ENCODE results near the gene ACKR2. TPM values are rescaled to one million over a fixed set of nuclear protein-coding genes. Genes with fewer than 3 reads are reported as not detected.
A peak's percentile ranks its signal among the peaks of the same experiment; 100 is the strongest.

Gene ACKR2
- total RNA-seq, 1 experiment from 2014 or later = 0.61 TPM

DNA sequence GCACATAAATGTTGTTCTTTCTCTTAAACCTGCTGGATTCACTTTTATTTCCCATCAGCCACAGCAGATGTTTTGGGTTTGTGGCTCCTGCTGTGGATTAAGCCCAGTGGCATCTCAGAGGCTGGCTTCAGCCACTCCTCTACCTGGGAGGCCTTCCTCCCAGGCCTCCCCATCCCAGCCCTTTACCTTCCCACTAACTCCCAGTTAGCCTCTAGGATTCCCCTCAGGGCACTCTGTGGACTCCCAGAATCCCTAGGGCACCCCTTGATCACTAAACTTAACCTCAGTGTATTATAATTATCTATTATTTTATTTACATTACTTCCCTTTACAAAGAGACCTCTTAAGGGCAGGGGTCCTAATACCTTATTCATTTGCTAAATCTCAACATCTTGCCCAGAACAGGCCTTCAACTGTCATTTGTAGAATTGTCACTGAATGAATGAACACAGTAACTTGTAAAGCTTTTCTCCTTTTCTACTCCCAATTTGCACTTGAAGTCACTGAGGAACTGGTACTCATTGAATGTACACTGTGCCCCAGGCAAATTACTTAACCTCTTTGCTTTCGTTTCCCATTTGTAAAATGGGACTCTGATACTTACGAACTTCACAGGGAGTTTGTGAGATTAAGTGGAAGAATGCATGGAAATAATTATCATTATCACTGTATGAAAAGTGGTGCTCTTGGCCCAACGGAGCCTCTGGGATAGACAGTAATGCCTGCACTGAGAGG is 44.5 kb upstream of the ACKR2 start:
- intact Hi-C loops (cut with micrococcal nuclease) = no loop called here
- CTCF ChIA-PET = interaction anchor here (1.2 kb wide), 2 partner anchors 8 to 14 kb away, joined by 3 to 5 read pairs; no protein-coding TSS in a partner anchor
- peaks cover 13% of the 10 kb centered on the region for H3K4me1 Mint-ChIP-seq (ENCODE audit: insufficient read depth, unreplicated experiment)
- TF ChIP-seq, protein P1, sequence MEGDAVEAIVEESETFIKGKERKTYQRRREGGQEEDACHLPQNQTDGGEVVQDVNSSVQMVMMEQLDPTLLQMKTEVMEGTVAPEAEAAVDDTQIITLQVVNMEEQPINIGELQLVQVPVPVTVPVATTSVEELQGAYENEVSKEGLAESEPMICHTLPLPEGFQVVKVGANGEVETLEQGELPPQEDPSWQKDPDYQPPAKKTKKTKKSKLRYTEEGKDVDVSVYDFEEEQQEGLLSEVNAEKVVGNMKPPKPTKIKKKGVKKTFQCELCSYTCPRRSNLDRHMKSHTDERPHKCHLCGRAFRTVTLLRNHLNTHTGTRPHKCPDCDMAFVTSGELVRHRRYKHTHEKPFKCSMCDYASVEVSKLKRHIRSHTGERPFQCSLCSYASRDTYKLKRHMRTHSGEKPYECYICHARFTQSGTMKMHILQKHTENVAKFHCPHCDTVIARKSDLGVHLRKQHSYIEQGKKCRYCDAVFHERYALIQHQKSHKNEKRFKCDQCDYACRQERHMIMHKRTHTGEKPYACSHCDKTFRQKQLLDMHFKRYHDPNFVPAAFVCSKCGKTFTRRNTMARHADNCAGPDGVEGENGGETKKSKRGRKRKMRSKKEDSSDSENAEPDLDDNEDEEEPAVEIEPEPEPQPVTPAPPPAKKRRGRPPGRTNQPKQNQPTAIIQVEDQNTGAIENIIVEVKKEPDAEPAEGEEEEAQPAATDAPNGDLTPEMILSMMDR (IDR thresholded peaks at IDR 0.05; ENCODE audit: unreplicated experiment) = no peak
- H3K27ac Mint-ChIP-seq (ENCODE audit: low read depth, unreplicated experiment) = no peak overlapping the region
- H3K9me3 Mint-ChIP-seq (ENCODE audit: unreplicated experiment) = no peaks in the 10 kb centered on the region
- no peak overlapping the region for H3K4me3 Mint-ChIP-seq (ENCODE audit: unreplicated experiment)
- POLR2A ChIA-PET = interaction anchor here (0.6 to 1.1 kb wide), 2 partner anchors 9 to 15 kb away, joined by 3 to 4 read pairs; no protein-coding TSS in a partner anchor
- no peaks in the 10 kb centered on the region for H3K36me3 Mint-ChIP-seq (ENCODE audit: insufficient read depth, unreplicated experiment)
- no peaks in the 10 kb centered on the region for H3K27me3 Mint-ChIP-seq (ENCODE audit: insufficient read depth, unreplicated experiment)
- BruUV-seq (replicated peaks) = no TSS peak
- DNase-seq (ENCODE audit: unreplicated experiment) = no peak

DNA sequence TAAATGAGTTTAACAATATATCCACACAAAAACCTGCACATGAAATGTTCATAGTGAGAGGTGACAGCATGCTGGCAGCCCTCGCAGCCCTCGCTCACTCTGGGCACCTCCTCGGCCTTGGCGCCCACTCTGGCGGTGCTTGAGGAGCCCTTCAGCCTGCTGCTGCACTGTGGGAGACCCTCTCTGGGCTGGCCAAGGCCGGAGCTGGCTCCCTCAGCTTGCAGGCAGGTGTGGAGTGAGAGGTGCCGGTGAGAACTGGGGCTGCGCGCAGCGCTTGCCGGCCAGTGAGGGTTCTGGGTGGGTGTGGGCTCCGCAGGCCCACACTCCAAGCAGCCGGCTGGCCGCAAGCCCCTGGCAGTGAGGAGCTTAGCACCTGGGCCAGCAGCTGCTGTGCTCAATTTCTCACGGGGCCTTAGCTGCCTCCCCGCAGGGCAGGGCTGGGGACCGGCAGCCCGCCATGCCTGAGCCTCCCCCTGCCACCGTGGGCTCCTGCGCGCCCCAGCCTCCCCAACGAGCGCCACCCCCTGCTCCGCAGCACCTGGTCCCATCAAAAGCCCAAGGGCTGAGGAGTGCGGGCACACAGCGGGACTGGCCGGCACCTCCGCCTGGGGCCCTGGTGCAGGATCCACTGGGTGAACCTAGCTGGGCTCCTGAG is 39.6 kb upstream of the ACKR2 start:
- no peak for DNase-seq (ENCODE audit: unreplicated experiment)
- ChIA-PET POLR2A (interaction anchor here (0.6 to 1.2 kb wide), 3 partner anchors 9 to 11 kb away, joined by 3 read pairs; no protein-coding TSS in a partner anchor), CTCF (interaction anchor here (0.6 to 1.9 kb wide), 3 partner anchors 10 to 53 kb away, joined by 3 to 9 read pairs (median 3); no protein-coding TSS in a partner anchor)
- Mint-ChIP-seq H3K27ac (ENCODE audit: low read depth, unreplicated experiment) (no peak overlapping the region), H3K4me1 (ENCODE audit: insufficient read depth, unreplicated experiment) (no peaks in the 10 kb centered on the region), H3K27me3 (ENCODE audit: insufficient read depth, unreplicated experiment) (no peaks in the 10 kb centered on the region), H3K4me3 (ENCODE audit: unreplicated experiment) (no peak overlapping the region), H3K9me3 (ENCODE audit: unreplicated experiment) (no peaks in the 10 kb centered on the region), H3K36me3 (ENCODE audit: insufficient read depth, unreplicated experiment) (peaks cover 4% of the 10 kb centered on the region)
- no TSS peak for BruUV-seq (replicated peaks)
- TF ChIP-seq, protein P1 (IDR thresholded peaks at IDR 0.05; ENCODE audit: unreplicated experiment) = no peak
- intact Hi-C loops (cut with micrococcal nuclease) = no loop called here

DNA sequence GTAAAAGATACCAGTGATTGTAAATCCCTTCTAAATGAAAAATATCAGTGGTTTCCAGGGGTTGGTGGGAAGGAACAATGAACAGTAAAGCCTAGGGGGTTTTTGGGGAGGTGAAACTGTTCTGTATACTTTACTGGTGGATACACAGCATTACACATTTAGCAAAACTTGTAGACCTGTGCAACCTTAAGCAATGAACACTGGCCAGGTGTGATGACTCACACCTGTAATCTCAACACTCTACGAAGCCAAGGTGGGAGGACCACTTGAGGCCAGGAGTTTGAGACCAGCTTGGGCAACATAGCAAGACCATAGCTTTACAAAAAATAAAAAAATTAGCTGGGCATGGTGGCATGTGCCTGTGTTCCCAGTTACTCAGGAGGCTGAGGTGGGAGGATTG is 38.0 kb upstream of the ACKR2 start:
- intact Hi-C loops (cut with micrococcal nuclease) = no loop called here
- BruUV-seq (replicated peaks) = no TSS peak
- CTCF ChIA-PET = interaction anchor here (0.6 to 1.9 kb wide), 3 partner anchors 8 to 529 kb away, joined by 3 to 9 read pairs (median 3); no protein-coding TSS in a partner anchor
- H3K9me3 Mint-ChIP-seq (ENCODE audit: unreplicated experiment) = no peaks in the 10 kb centered on the region
- H3K27ac Mint-ChIP-seq (ENCODE audit: low read depth, unreplicated experiment) = no peak overlapping the region
- no peak overlapping the region for H3K4me3 Mint-ChIP-seq (ENCODE audit: unreplicated experiment)
- peak; percentile 62 for DNase-seq (ENCODE audit: unreplicated experiment)
- POLR2A ChIA-PET = no interaction called here
- no peaks in the 10 kb centered on the region for H3K4me1 Mint-ChIP-seq (ENCODE audit: insufficient read depth, unreplicated experiment)
- TF ChIP-seq, protein P1 (IDR thresholded peaks at IDR 0.05; ENCODE audit: unreplicated experiment) = no peak
- H3K27me3 Mint-ChIP-seq (ENCODE audit: insufficient read depth, unreplicated experiment) = no peaks in the 10 kb centered on the region
- peaks cover 15% of the 10 kb centered on the region for H3K36me3 Mint-ChIP-seq (ENCODE audit: insufficient read depth, unreplicated experiment)

DNA sequence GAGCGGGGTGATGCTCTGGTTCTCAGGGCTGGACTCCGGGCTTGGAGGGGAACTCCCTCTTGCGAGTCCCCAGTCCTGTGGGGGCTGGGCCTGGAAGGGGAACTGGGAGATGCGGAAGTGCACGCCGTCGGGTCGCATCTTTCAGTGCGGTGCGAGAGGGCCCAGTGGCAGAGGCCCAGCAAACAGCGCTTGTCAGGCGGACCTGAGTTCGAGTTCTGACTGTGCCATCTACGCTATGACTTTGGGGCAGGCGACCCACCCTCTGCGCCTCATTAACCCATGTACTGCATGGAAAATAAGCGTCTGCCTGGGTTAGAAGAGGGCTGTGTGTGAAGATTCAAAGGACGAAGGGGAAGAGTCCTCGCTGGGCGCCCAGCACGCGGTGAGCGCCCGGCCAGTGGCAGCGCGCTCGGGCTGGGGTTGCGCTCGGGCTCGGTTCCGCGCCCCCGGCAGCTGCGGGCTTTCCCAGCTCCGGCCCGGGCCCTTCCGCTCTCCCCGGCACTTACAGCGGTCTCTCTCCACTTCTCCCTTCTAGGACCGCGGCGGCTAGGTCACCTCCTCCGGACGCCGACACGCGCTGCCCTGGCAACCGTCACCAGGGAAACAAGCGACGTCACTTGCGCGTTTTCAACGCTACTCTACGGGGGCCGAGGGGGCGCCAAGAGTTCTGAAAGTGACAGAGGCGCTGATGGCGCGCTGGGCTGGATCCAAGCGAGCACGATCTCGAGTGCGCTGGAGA is 36.4 kb upstream of the ACKR2 start, which contains the start of gene CCDC13:
Gene CCDC13 (minus strand): TSS at position 584 of the 739 bp plus-strand sequence. CDS start 14,908 bp downstream, outside the sequence.
- no peak within 1 kb of the TSS for H3K27ac Mint-ChIP-seq (ENCODE audit: low read depth, unreplicated experiment)
- ChIA-PET POLR2A (no interaction called here), CTCF (no interaction called here)
- TF ChIP-seq, protein P1 (IDR thresholded peaks at IDR 0.05; ENCODE audit: unreplicated experiment) = no peak
- no peaks in the 10 kb centered on the region for H3K4me1 Mint-ChIP-seq (ENCODE audit: insufficient read depth, unreplicated experiment)
- no peak for DNase-seq (ENCODE audit: unreplicated experiment)
- H3K4me3 Mint-ChIP-seq (ENCODE audit: unreplicated experiment) = no peak within 1 kb of the TSS
- intact Hi-C loops (cut with micrococcal nuclease) = no loop called here
- no peaks in the 10 kb centered on the region for H3K27me3 Mint-ChIP-seq (ENCODE audit: insufficient read depth, unreplicated experiment)
- no peaks in the 10 kb centered on the region for H3K9me3 Mint-ChIP-seq (ENCODE audit: unreplicated experiment)
- no TSS peak for BruUV-seq (replicated peaks)
- H3K36me3 Mint-ChIP-seq (ENCODE audit: insufficient read depth, unreplicated experiment) = peaks cover 15% of the 10 kb centered on the region

Measured in MCF 10A (cell line).